Measurements from ENCODE around the gene B2M.
A peak's percentile ranks its signal among the peaks of the same experiment; 100 is the strongest.
"Not testable (repeated sequence)": the region's sequence is repeated elsewhere in the genome, so short reads cannot be mapped to it uniquely, and the experiment has no call there.

B2M gene

GRCh38 chr15:44675911-44676310 lies 35.4 kb upstream of the B2M start:
- Histone ChIP-seq H3K36me3 (ENCODE audit: insufficient read depth, low read length) (no peaks in the 10 kb centered on the region), H3K4me1 (ENCODE audit: insufficient read depth, low read length) (no peaks in the 10 kb centered on the region), H3K4me3 (ENCODE audit: low read length) (no peak overlapping the region), H3K27me3 (ENCODE audit: insufficient read depth, low read length) (no peaks in the 10 kb centered on the region), H3K9ac (ENCODE audit: low read depth, low read length) (no peak overlapping the region), H3K27ac (ENCODE audit: low read depth, low read length) (no peak overlapping the region), H3K9me3 (ENCODE audit: insufficient read depth, low read depth, low read length) (no peaks in the 10 kb centered on the region)
- WGBS: 90% methylated on average over 5 of the region's 5 CpGs

- Histone ChIP-seq H3K4me1 (ENCODE audit: insufficient read depth, low read length) (no peaks in the 10 kb centered on the region), H3K9me3 (ENCODE audit: insufficient read depth, low read depth, low read length) (no peaks in the 10 kb centered on the region), H3K9ac (ENCODE audit: low read depth, low read length) (no peak overlapping the region), H3K4me3 (ENCODE audit: low read length) (no peak overlapping the region), H3K27ac (ENCODE audit: low read depth, low read length) (no peak overlapping the region), H3K36me3 (ENCODE audit: insufficient read depth, low read length) (no peaks in the 10 kb centered on the region), H3K27me3 (ENCODE audit: insufficient read depth, low read length) (no peaks in the 10 kb centered on the region)
- WGBS: 78% methylated on average over 7 of the region's 7 CpGs
These were observed 34.6 kb upstream of the B2M start for GRCh38 chr15:44676676-44677075.

- Histone ChIP-seq H3K27ac (ENCODE audit: low read depth, low read length) (no peak overlapping the region), H3K4me1 (ENCODE audit: insufficient read depth, low read length) (peaks cover 11% of the 10 kb centered on the region), H3K27me3 (ENCODE audit: insufficient read depth, low read length) (no peaks in the 10 kb centered on the region), H3K4me3 (ENCODE audit: low read length) (no peak overlapping the region), H3K9me3 (ENCODE audit: insufficient read depth, low read depth, low read length) (no peaks in the 10 kb centered on the region), H3K9ac (ENCODE audit: low read depth, low read length) (no peak overlapping the region), H3K36me3 (ENCODE audit: insufficient read depth, low read length) (no peaks in the 10 kb centered on the region)
- WGBS: 89% methylated on average over 2 of the region's 2 CpGs
These were observed 29.1 kb upstream of the B2M start for GRCh38 chr15:44682211-44682610.

- Histone ChIP-seq H3K4me3 (ENCODE audit: low read length) (peak overlapping the region; percentile 22; the same call in 1 of the 2 replicates), H3K27ac (ENCODE audit: low read depth, low read length) (peak overlapping the region; percentile 45; the same call in 1 of the 2 replicates), H3K4me1 (ENCODE audit: insufficient read depth, low read length) (peaks cover 11% of the 10 kb centered on the region)
- H3K27me3 ChIP-seq (ENCODE audit: insufficient read depth, low read length); H3K9me3 ChIP-seq (ENCODE audit: insufficient read depth, low read depth, low read length); H3K9ac ChIP-seq (ENCODE audit: low read depth, low read length); H3K36me3 ChIP-seq (ENCODE audit: insufficient read depth, low read length): not testable (repeated sequence)
- 40% methylated on average over 8 of the region's 8 CpGs for WGBS
These were observed 28.3 kb upstream of the B2M start for GRCh38 chr15:44682809-44683682.

GRCh38 chr15:44689318-44689717 lies 22.0 kb upstream of the B2M start:
- not testable (repeated sequence) for H3K4me1 ChIP-seq (ENCODE audit: insufficient read depth, low read length); H3K4me3 ChIP-seq (ENCODE audit: low read length); H3K9me3 ChIP-seq (ENCODE audit: insufficient read depth, low read depth, low read length); H3K27ac ChIP-seq (ENCODE audit: low read depth, low read length); H3K36me3 ChIP-seq (ENCODE audit: insufficient read depth, low read length); H3K9ac ChIP-seq (ENCODE audit: low read depth, low read length); H3K27me3 ChIP-seq (ENCODE audit: insufficient read depth, low read length)
- WGBS: 94% methylated on average over 2 of the region's 2 CpGs

- WGBS: 74% methylated on average over 1 of the region's 1 CpG
- H3K9ac ChIP-seq (ENCODE audit: low read depth, low read length); H3K9me3 ChIP-seq (ENCODE audit: insufficient read depth, low read depth, low read length); H3K4me1 ChIP-seq (ENCODE audit: insufficient read depth, low read length); H3K36me3 ChIP-seq (ENCODE audit: insufficient read depth, low read length); H3K27me3 ChIP-seq (ENCODE audit: insufficient read depth, low read length); H3K4me3 ChIP-seq (ENCODE audit: low read length); H3K27ac ChIP-seq (ENCODE audit: low read depth, low read length): not testable (repeated sequence)
These were observed 21.1 kb upstream of the B2M start for GRCh38 chr15:44690245-44690644.

- no peaks in the 10 kb centered on the region for H3K27me3 ChIP-seq (ENCODE audit: insufficient read depth, low read length)
- H3K9ac ChIP-seq (ENCODE audit: low read depth, low read length): no peak overlapping the region
- H3K4me1 ChIP-seq (ENCODE audit: insufficient read depth, low read length): no peaks in the 10 kb centered on the region
- no peaks in the 10 kb centered on the region for H3K9me3 ChIP-seq (ENCODE audit: insufficient read depth, low read depth, low read length)
- H3K27ac ChIP-seq (ENCODE audit: low read depth, low read length): no peak overlapping the region
- no peaks in the 10 kb centered on the region for H3K36me3 ChIP-seq (ENCODE audit: insufficient read depth, low read length)
- WGBS: 89% methylated on average over 1 of the region's 1 CpG
- H3K4me3 ChIP-seq (ENCODE audit: low read length): no peak overlapping the region
These were observed 18.7 kb upstream of the B2M start for GRCh38 chr15:44692659-44693058.

- 91% methylated on average over 4 of the region's 4 CpGs for WGBS
- no peak overlapping the region for H3K9ac ChIP-seq (ENCODE audit: low read depth, low read length)
- no peaks in the 10 kb centered on the region for H3K9me3 ChIP-seq (ENCODE audit: insufficient read depth, low read depth, low read length)
- no peaks in the 10 kb centered on the region for H3K27me3 ChIP-seq (ENCODE audit: insufficient read depth, low read length)
- H3K27ac ChIP-seq (ENCODE audit: low read depth, low read length): no peak overlapping the region
- no peaks in the 10 kb centered on the region for H3K36me3 ChIP-seq (ENCODE audit: insufficient read depth, low read length)
- no peaks in the 10 kb centered on the region for H3K4me1 ChIP-seq (ENCODE audit: insufficient read depth, low read length)
- H3K4me3 ChIP-seq (ENCODE audit: low read length): no peak overlapping the region
These were observed 16.9 kb upstream of the B2M start for GRCh38 chr15:44694416-44694815.

GRCh38 chr15:44695294-44695693 lies 16.0 kb upstream of the B2M start:
- Histone ChIP-seq H3K27ac (ENCODE audit: low read depth, low read length) (no peak overlapping the region), H3K36me3 (ENCODE audit: insufficient read depth, low read length) (no peaks in the 10 kb centered on the region), H3K27me3 (ENCODE audit: insufficient read depth, low read length) (no peaks in the 10 kb centered on the region), H3K4me3 (ENCODE audit: low read length) (no peak overlapping the region), H3K9ac (ENCODE audit: low read depth, low read length) (no peak overlapping the region), H3K9me3 (ENCODE audit: insufficient read depth, low read depth, low read length) (no peaks in the 10 kb centered on the region), H3K4me1 (ENCODE audit: insufficient read depth, low read length) (no peaks in the 10 kb centered on the region)
- 94% methylated on average over 2 of the region's 3 CpGs for WGBS

- no peaks in the 10 kb centered on the region for H3K27me3 ChIP-seq (ENCODE audit: insufficient read depth, low read length)
- H3K9me3 ChIP-seq (ENCODE audit: insufficient read depth, low read depth, low read length): no peaks in the 10 kb centered on the region
- no peak overlapping the region for H3K9ac ChIP-seq (ENCODE audit: low read depth, low read length)
- H3K36me3 ChIP-seq (ENCODE audit: insufficient read depth, low read length): no peaks in the 10 kb centered on the region
- H3K27ac ChIP-seq (ENCODE audit: low read depth, low read length): no peak overlapping the region
- no peaks in the 10 kb centered on the region for H3K4me1 ChIP-seq (ENCODE audit: insufficient read depth, low read length)
- H3K4me3 ChIP-seq (ENCODE audit: low read length): no peak overlapping the region
These were observed 14.3 kb upstream of the B2M start for GRCh38 chr15:44697014-44697413.

- H3K9ac ChIP-seq (ENCODE audit: low read depth, low read length): no peak overlapping the region
- WGBS: 94% methylated on average over 1 of the region's 2 CpGs
These were observed 12.7 kb upstream of the B2M start for GRCh38 chr15:44698641-44699040.

GRCh38 chr15:44700676-44701075 lies 10.6 kb upstream of the B2M start:
- H3K27me3 ChIP-seq (ENCODE audit: insufficient read depth, low read length); H3K9me3 ChIP-seq (ENCODE audit: insufficient read depth, low read depth, low read length); H3K27ac ChIP-seq (ENCODE audit: low read depth, low read length); H3K4me1 ChIP-seq (ENCODE audit: insufficient read depth, low read length); H3K4me3 ChIP-seq (ENCODE audit: low read length); H3K9ac ChIP-seq (ENCODE audit: low read depth, low read length); H3K36me3 ChIP-seq (ENCODE audit: insufficient read depth, low read length): not testable (repeated sequence)

More at GRCh38 chr15:44698641-44699040, 12.7 kb upstream of the B2M start:
- Histone ChIP-seq H3K27me3 (ENCODE audit: insufficient read depth, low read length) (no peaks in the 10 kb centered on the region), H3K4me3 (ENCODE audit: low read length) (no peak overlapping the region), H3K27ac (ENCODE audit: low read depth, low read length) (no peak overlapping the region), H3K36me3 (ENCODE audit: insufficient read depth, low read length) (no peaks in the 10 kb centered on the region), H3K9me3 (ENCODE audit: insufficient read depth, low read depth, low read length) (no peaks in the 10 kb centered on the region), H3K4me1 (ENCODE audit: insufficient read depth, low read length) (no peaks in the 10 kb centered on the region)

Data from HUES64 (cell line).